K562 (cell line): ENCODE results near the gene DCDC2. TPM values are rescaled to one million over a fixed set of nuclear protein-coding genes. Genes with fewer than 3 reads are reported as not detected.

ENCODE experiments used
- ATAC-seq: fragments of 200-7000 bp; cut with Tn5 transposase; 3 replicates; pipeline ENCODE4 v1.9.1; 2020; ENCODE audit warnings: moderate library complexity
- BruUV-seq: library from RNA; stranded (reverse); fragments of 400-500 nt; replicated peaks from 2 replicates; lab custom pipeline; 2021; lab: Mats Ljungman, UMichigan
- CTCF ChIA-PET: fragments of 300-600 bp; formaldehyde crosslinking; extraction: SDS; loops from one replicate; lab custom pipeline; 2021; ENCODE audit warnings: low intra/inter-chr PET ratio; lab: Yijun Ruan, JAX
- POLR2A ChIA-PET: fragments of 300-600, 350-650 bp; sonication (Branson Sonifier 250); formaldehyde crosslinking; extraction: SDS; loops from one replicate; lab custom pipeline; 2021; ENCODE audit warnings: antibody characterized with exemption, inconsistent platforms; lab: Yijun Ruan, JAX
- DNase-seq, 4 experiments: peaks; one replicate each; pipeline versions ENCODE4 v3.0.0 to v3.0.0-alpha.2; 2011 to 2018; ENCODE audit warnings: low spot score in 3 of 4, mixed read lengths in 3 of 4; ENCODE audit errors: extremely low read depth in 1 of 4
- FAIRE-seq: peaks from 2 replicates; lab custom pipeline; 2011; peaks lifted over from hg19 to GRCh38; lab: Jason Lieb, UNC
- H2AFZ ChIP-seq: 2 replicates; pipeline ENCODE4 v1.6.0; 2011; ENCODE audit warnings: low read depth, low read length, control low read depth, inconsistent platforms
- H3K27ac ChIP-seq: fragments of 200-600 bp; 3 replicates; pipeline ENCODE4 v1.8.0; 2011; ENCODE audit warnings: low read depth, mild to moderate bottlenecking, control low read depth, inconsistent platforms, low read length, moderate library complexity, mixed read lengths; ENCODE audit errors: extremely low read depth
- H3K27me3 ChIP-seq, 2 experiments: fragments of 300-600 bp in 1 of 2; 2 replicates in 1 of 2; 3 replicates in 1 of 2; pipeline versions ENCODE4 v1.6.0 to v1.8.0; 2011; ENCODE audit warnings: inconsistent platforms in 2 of 2, low read length in 2 of 2, mild to moderate bottlenecking in 1 of 2, mixed read lengths in 1 of 2, moderate library complexity in 1 of 2; ENCODE audit not compliant: control insufficient read depth in 2 of 2, insufficient read depth in 2 of 2
- H3K36me3 ChIP-seq: fragments of 300-600 bp; 3 replicates; pipeline ENCODE4 v1.8.0; 2011; ENCODE audit warnings: mild to moderate bottlenecking, low read length, inconsistent platforms; ENCODE audit not compliant: control insufficient read depth, insufficient read depth
- H3K4me1 ChIP-seq, 2 experiments: fragments of 200-600 bp in 1 of 2; replicated peaks in 1 of 2; 2 replicates in 1 of 2; 3 replicates in 1 of 2; pipeline versions ENCODE4 v1.5.1 to v1.8.0; 2011; ENCODE audit warnings: inconsistent platforms in 2 of 2, low read length in 2 of 2, mild to moderate bottlenecking in 1 of 2, mixed read lengths in 1 of 2, moderate library complexity in 1 of 2; ENCODE audit not compliant: control insufficient read depth in 2 of 2, insufficient read depth in 2 of 2
- H3K4me2 ChIP-seq: 2 replicates; pipeline ENCODE4 v1.6.1; 2011; ENCODE audit warnings: low read length, control low read depth, inconsistent platforms, mixed read lengths; ENCODE audit not compliant: insufficient read depth
- H3K4me3 ChIP-seq: fragments of 200-600 bp; sonication (generic), shearing (Covaris generic); 2 replicates; pipeline ENCODE4 v1.5.1; 2016; ENCODE audit warnings: control low read depth, inconsistent platforms
- H3K79me2 ChIP-seq: fragments of 200-600 bp; 3 replicates; pipeline ENCODE4 v1.8.0; 2011; ENCODE audit warnings: low read length, inconsistent platforms; ENCODE audit not compliant: control insufficient read depth, insufficient read depth
- H3K9ac ChIP-seq, 2 experiments: 2 replicates each; pipeline versions ENCODE4 v1.6.0 to v1.6.1; 2011; ENCODE audit warnings: low read depth in 2 of 2, low read length in 2 of 2, control low read depth in 1 of 2, inconsistent platforms in 1 of 2, mild to moderate bottlenecking in 1 of 2, mixed read lengths in 1 of 2; ENCODE audit not compliant: insufficient read depth in 1 of 2
- H3K9me1 ChIP-seq: one replicate; pipeline ENCODE4 v1.6.0; 2011; ENCODE audit warnings: inconsistent platforms, mild to moderate bottlenecking, low read length, moderate library complexity; ENCODE audit not compliant: control insufficient read depth, insufficient read depth
- H3K9me3 ChIP-seq: replicated peaks from 2 replicates; pipeline ENCODE4 v1.5.1; 2011; ENCODE audit warnings: low read depth, low read length, inconsistent platforms; ENCODE audit not compliant: control insufficient read depth, insufficient read depth
- H4K20me1 ChIP-seq: replicated peaks from 2 replicates; pipeline ENCODE4 v1.6.1; 2011; ENCODE audit warnings: low read length, inconsistent platforms, mixed read lengths; ENCODE audit not compliant: control insufficient read depth, insufficient read depth
- CHCHD3 ChIP-seq: fragments of 250-450 bp; sonication (Bioruptor Pico); IDR thresholded peaks from 2 replicates; pipeline ENCODE4 v2.1.2; 2022; ENCODE audit warnings: mild to moderate bottlenecking
- MEIS2 ChIP-seq: fragments of 450-650 bp; IDR thresholded peaks from 2 replicates; pipeline ENCODE4 v1.6.1; 2014; ENCODE audit warnings: mild to moderate bottlenecking; ENCODE audit not compliant: partially characterized antibody
- PRDM10 ChIP-seq: fragments of 450-650 bp; IDR thresholded peaks from 2 replicates; pipeline ENCODE4 v1.6.1; 2018; ENCODE audit not compliant: partially characterized antibody
- RAD21 ChIP-seq, 2 experiments: fragments of 250-450 bp in 1 of 2; fragments of 450-650 bp in 1 of 2; sonication (Bioruptor Pico) in 1 of 2; formaldehyde crosslinking in 1 of 2; IDR thresholded peaks in 1 of 2; conservative IDR thresholded peaks in 1 of 2; 2 replicates each; pipeline versions ENCODE4 v1.4.0 to v1.8.0; 2020 to 2022; ENCODE audit warnings: mild to moderate bottlenecking in 2 of 2, moderate library complexity in 1 of 2
- ZNF23 ChIP-seq: fragments of 250-450 bp; sonication (Bioruptor Pico); IDR thresholded peaks from 2 replicates; pipeline ENCODE4 v1.4.0; 2020; ENCODE audit warnings: mild to moderate bottlenecking
- ZNF274 ChIP-seq: IDR thresholded peaks from 2 replicates; pipeline ENCODE4 v1.6.1; 2011; ENCODE audit warnings: low read depth, mild to moderate bottlenecking, low read length, moderate library complexity, borderline replicate concordance
- ZNF57 ChIP-seq: fragments of 450-650 bp; formaldehyde crosslinking; IDR thresholded peaks from 2 replicates; pipeline ENCODE4 v1.4.0; 2020; ENCODE audit warnings: mild to moderate bottlenecking, moderate library complexity
- ZNF707 ChIP-seq: fragments of 250-450 bp; sonication (Bioruptor Pico); conservative IDR thresholded peaks from 2 replicates; pipeline ENCODE4 v1.8.0; 2022; ENCODE audit warnings: inconsistent platforms, mild to moderate bottlenecking, moderate library complexity
- WGBS: fragments of 100-300 bp; shearing (Covaris generic); methylation state at CpG from one replicate; pipeline ENCODE4 v1.1.6; 2016; ENCODE audit warnings: low coverage, mixed read lengths; ENCODE audit not compliant: insufficient coverage; ENCODE audit errors: missing lambda C conversion rate; 5-methylcytosine and 5-hydroxymethylcytosine counted together
- in situ Hi-C: fragments of 300-500 bp; cut with MboI; formaldehyde crosslinking; loops from 4 replicates; pipeline ENCODE4 v1.15.0; 2018; ENCODE audit warnings: inconsistent platforms, mixed read lengths
- intact Hi-C: fragments of 100-400 bp; cut with micrococcal nuclease; formaldehyde crosslinking; loops from 2 replicates; pipeline ENCODE4 v1.14.2; 2022
- polyA plus RNA-seq, 8 experiments: library from polyadenylated mRNA; depleted of rRNA in 4 of 8; stranded (reverse) in 5 of 8; unstranded in 3 of 8; fragments of >200 nt; fragmentation: Nextera tagmentation in 2 of 8; fragmentation: Illumina TruSeq in 1 of 8; extraction: Ambion mirVana in 2 of 8; extraction: Trizol in 1 of 8; gene quantifications; 2 replicates each; pipeline versions ENCODE4 v1.2.1 to v1.2.3, GENCODE V29; 2011 to 2014; ENCODE audit warnings: inconsistent platforms in 1 of 8, missing spikeins in 1 of 8
- total RNA-seq, 7 experiments: library from RNA; depleted of rRNA in 6 of 7; stranded (reverse); fragments of >200 nt in 6 of 7; fragmentation: Illumina TruSeq in 2 of 7; extraction: Trizol in 2 of 7; gene quantifications; 2 replicates each; pipeline versions ENCODE4 v1.2.1 to v1.2.3, GENCODE V29; 2011 to 2021; ENCODE audit warnings: low replicate concordance in 1 of 7
- TF ChIP-seq, protein P1 (sequence below), 2 experiments: fragments of 450-650 bp; formaldehyde crosslinking in 1 of 2; IDR thresholded peaks; 2 replicates each; pipeline versions ENCODE4 v1.4.0 to v1.6.1; 2014 to 2020; ENCODE audit warnings: mild to moderate bottlenecking in 2 of 2, borderline replicate concordance in 1 of 2, low read depth in 1 of 2

Gene DCDC2
- total and polyA plus RNA-seq, 9 of the 15 experiments (the other 6 are each of a cell fraction or from before 2014, with no cell fraction given): 0.04 TPM; not detected in 8

DNA sequence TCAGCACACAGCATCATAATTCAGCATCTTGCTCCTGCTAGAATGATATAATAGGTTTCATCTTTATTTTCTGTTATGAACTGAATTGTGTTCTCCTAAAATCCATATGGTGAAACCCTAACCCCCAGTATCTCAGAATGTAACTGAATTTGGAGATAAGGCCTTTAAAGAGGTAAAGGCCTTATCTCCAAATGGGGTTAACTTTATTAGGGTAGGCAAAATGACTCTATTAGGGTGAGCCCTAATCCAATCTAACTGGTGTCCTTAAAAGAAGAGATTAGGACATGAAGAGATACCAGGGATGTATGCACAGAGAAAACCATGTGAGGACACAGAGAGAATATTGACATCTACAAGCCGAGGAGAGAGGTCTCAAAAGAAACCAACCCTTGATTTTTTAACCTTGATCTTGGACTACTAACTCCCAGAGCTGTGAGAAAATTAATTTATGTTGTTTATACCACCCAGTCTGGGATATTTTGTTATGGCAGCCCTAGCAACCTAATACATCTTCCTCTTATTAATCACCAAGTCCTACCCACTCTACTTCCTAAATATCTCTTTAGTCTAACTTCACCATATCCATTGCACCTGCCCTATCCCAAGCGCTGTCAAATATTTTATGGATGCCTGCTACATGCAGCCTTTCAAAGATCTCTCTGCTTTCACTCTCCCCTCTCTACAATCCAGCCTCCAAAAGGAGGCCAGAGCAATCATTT is 36.4 kb upstream of the DCDC2 start:
- H3K79me2 ChIP-seq: no peaks in the 10 kb centered on the region
- H3K9me1 ChIP-seq: no peaks in the 10 kb centered on the region
- H3K9me3 ChIP-seq: peaks cover 8% of the 10 kb centered on the region; the same call in 1 of the 2 replicates
- in situ Hi-C loops: no loop called here
- H3K4me3 ChIP-seq: no peak overlapping the region
- ChIA-PET POLR2A (no interaction called here), CTCF (no interaction called here)
- no TSS peak for BruUV-seq
- no peak overlapping the region for H3K9ac ChIP-seq
- no peaks in the 10 kb centered on the region for H4K20me1 ChIP-seq
- H2AFZ ChIP-seq: no peak overlapping the region
- no peak for FAIRE-seq
- no peak for ATAC-seq
- no peak overlapping the region for H3K27ac ChIP-seq
- H3K36me3 ChIP-seq: no peaks in the 10 kb centered on the region
- intact Hi-C loops: no loop called here
- H3K4me1 ChIP-seq: peaks cover 0 to 2% of the 10 kb centered on the region in 2 experiments; a peak in 2 of 5 replicates
- 8% methylated on average over 2 of the region's 2 CpGs for WGBS
- no peaks in the 10 kb centered on the region for H3K27me3 ChIP-seq
- H3K4me2 ChIP-seq: no peak overlapping the region; the same call in 1 of the 2 replicates
- no peak for DNase-seq
- TF ChIP-seq, protein P1, sequence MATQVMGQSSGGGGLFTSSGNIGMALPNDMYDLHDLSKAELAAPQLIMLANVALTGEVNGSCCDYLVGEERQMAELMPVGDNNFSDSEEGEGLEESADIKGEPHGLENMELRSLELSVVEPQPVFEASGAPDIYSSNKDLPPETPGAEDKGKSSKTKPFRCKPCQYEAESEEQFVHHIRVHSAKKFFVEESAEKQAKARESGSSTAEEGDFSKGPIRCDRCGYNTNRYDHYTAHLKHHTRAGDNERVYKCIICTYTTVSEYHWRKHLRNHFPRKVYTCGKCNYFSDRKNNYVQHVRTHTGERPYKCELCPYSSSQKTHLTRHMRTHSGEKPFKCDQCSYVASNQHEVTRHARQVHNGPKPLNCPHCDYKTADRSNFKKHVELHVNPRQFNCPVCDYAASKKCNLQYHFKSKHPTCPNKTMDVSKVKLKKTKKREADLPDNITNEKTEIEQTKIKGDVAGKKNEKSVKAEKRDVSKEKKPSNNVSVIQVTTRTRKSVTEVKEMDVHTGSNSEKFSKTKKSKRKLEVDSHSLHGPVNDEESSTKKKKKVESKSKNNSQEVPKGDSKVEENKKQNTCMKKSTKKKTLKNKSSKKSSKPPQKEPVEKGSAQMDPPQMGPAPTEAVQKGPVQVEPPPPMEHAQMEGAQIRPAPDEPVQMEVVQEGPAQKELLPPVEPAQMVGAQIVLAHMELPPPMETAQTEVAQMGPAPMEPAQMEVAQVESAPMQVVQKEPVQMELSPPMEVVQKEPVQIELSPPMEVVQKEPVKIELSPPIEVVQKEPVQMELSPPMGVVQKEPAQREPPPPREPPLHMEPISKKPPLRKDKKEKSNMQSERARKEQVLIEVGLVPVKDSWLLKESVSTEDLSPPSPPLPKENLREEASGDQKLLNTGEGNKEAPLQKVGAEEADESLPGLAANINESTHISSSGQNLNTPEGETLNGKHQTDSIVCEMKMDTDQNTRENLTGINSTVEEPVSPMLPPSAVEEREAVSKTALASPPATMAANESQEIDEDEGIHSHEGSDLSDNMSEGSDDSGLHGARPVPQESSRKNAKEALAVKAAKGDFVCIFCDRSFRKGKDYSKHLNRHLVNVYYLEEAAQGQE (IDR thresholded peaks at IDR 0.05; ENCODE audit: borderline replicate concordance): no peak
- TF ChIP-seq, protein P1 (CRISPR knock-in tag; IDR thresholded peaks at IDR 0.05; ENCODE audit: low read depth): no peak
- TF ChIP-seq ZNF707: no peak
- TF ChIP-seq MEIS2: no peak
- no peak for TF ChIP-seq ZNF57
- no peak for TF ChIP-seq CHCHD3 (CRISPR knock-in tag)
- no peak for TF ChIP-seq RAD21 (CRISPR knock-in tag; conservative IDR thresholded peaks at IDR 0.05 in 1 of 2, IDR thresholded peaks at IDR 0.05 in 1 of 2)
- no peak for TF ChIP-seq ZNF23 (CRISPR knock-in tag)
- no peak for TF ChIP-seq PRDM10
- TF ChIP-seq ZNF274: no peak
